Measurements from ENCODE around the gene GKN1. TPM values are rescaled to one million over a fixed set of nuclear protein-coding genes. Genes with fewer than 3 reads are reported as not detected.

Gene GKN1
- total and polyA plus RNA-seq, 8 donors = 0.75 to 8.0 TPM; not detected in 6

DNA sequence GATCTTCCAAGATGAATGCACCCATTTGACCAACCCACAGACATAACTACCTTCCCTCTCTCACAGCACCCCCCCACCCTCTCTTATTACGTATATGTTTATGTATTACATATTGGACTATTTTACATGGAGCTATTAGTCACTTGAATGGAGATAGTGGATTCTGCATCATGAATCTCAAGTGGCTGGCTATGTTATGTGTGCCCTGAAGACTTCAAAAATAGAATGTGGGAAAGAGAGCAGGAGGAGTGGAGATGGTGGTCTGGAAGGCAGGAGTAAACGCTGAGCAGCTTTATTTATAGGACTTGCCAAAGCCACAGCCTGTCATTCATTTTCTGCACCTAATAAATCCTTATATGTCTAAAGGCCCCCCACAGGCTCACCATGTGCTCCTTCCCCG lies 43.4 kb downstream of the GKN1 start:
- DNase-seq = no peak
- Histone ChIP-seq H3K9me3 (no peaks in the 10 kb centered on the region), H3K4me1 (peaks cover 0 to 10% (median 0%) of the 10 kb centered on the region in 3 donors), H3K27ac (no peak overlapping the region), H3K36me3 (no peaks in the 10 kb centered on the region), H3K4me3 (no peak overlapping the region), H3K27me3 (peaks cover 0 to 38% (median 8%) of the 10 kb centered on the region in 4 donors)
- FAIRE-seq = no peak
- WGBS, 2 donors = 69 to 73% methylated on average over 3 of the region's 3 CpGs
- intact Hi-C loops (cut with DNase I) = no loop called here
- ATAC-seq = no peak
- TF ChIP-seq CTCF (IDR thresholded peaks at IDR 0.05) = no peak

DNA sequence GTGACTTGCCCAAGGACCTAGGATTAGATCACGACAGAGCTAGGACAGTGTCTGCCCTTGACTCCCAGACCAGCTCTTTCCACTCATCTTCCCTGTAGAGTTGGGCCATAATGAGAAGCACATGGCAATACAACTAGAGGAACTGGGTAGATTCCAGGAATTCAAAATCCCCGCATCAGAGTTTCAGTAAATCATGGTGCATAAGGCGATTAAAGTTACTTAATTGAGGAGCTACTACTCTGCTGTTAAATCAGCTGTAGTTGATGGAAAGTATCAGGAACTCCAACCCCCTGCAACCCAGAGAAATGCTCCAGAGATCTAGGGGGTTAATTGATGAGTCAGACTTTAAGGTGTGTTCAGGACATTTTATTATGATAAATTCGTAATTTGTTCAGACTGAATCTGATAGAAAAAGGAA lies 44.3 kb downstream of the GKN1 start:
- intact Hi-C loops (cut with DNase I) = no loop called here
- no peaks in the 10 kb centered on the region for H3K9me3 ChIP-seq
- no peaks in the 10 kb centered on the region for H3K36me3 ChIP-seq
- ATAC-seq (no peak), DNase-seq (no peak), FAIRE-seq (no peak)
- TF ChIP-seq CTCF (IDR thresholded peaks at IDR 0.05) = no peak
- H3K27me3 ChIP-seq = peaks cover 0 to 37% (median 8%) of the 10 kb centered on the region in 4 donors
- peaks cover 0 to 4% (median 0%) of the 10 kb centered on the region in 3 donors for H3K4me1 ChIP-seq
- 69 to 78% methylated on average over 4 of the region's 4 CpGs for WGBS, 2 donors
- H3K4me3 ChIP-seq = no peak overlapping the region
- H3K27ac ChIP-seq = no peak overlapping the region

GRCh38 chr2:69020496-69021426 lies 46.3 kb downstream of the GKN1 start:
- no peak for ATAC-seq

DNA sequence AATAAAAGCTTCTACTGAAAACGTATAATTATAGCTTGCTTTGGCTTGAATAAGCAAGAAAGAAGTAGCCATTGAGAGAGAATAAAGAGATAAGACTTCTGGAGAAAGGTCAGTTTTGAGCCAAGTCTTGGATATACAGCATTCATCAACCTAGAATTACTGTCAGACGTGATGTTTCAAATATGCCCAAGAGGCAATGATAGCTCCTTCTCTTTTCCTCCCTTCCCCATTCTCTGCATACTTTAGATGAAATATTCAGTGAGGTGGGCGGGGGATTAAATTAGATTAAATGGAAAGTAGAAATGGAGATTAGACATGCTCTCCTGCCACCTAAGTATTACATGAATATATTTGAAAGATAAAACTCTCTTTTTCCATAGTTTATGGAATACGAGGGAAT lies 47.3 kb downstream of the GKN1 start:
- Histone ChIP-seq H3K9me3 (no peaks in the 10 kb centered on the region), H3K36me3 (no peaks in the 10 kb centered on the region), H3K27me3 (peaks cover 0 to 7% (median 0%) of the 10 kb centered on the region in 4 donors), H3K4me1 (no peaks in the 10 kb centered on the region), H3K4me3 (no peak overlapping the region), H3K27ac (no peak overlapping the region)
- no peak for DNase-seq
- ATAC-seq = no peak
- 69 to 73% methylated on average over 4 of the region's 4 CpGs for WGBS, 2 donors
- no peak for FAIRE-seq
- intact Hi-C loops (cut with DNase I) = loop anchor here in 2 of 3 donors (5.0 to 10.0 kb wide), 2 partner anchors 283 to 286 kb away; no protein-coding TSS in a partner anchor
- TF ChIP-seq CTCF (IDR thresholded peaks at IDR 0.05) = no peak

More at GRCh38 chr2:69020496-69021426, 46.3 kb downstream of the GKN1 start:
- intact Hi-C loops (cut with DNase I) = loop anchor here in 2 of 3 donors (5.0 to 10.0 kb wide), 2 partner anchors 284 to 287 kb away; no protein-coding TSS in a partner anchor
- Histone ChIP-seq H3K36me3 (no peaks in the 10 kb centered on the region), H3K27ac (no peak overlapping the region), H3K27me3 (peaks cover 0 to 16% (median 2%) of the 10 kb centered on the region in 4 donors), H3K9me3 (no peaks in the 10 kb centered on the region), H3K4me3 (no peak overlapping the region), H3K4me1 (no peaks in the 10 kb centered on the region)
- 56 to 67% methylated on average over 8 of the region's 8 CpGs for WGBS, 2 donors
- DNase-seq = no peak
- TF ChIP-seq CTCF (IDR thresholded peaks at IDR 0.05) = no peak
- no peak for FAIRE-seq

Data from pancreas (tissue), 10 donors.